B cell (primary cell): ENCODE results near the gene AP2B1. TPM values are rescaled to one million over a fixed set of nuclear protein-coding genes. Genes with fewer than 3 reads are reported as not detected.

ENCODE experiments used
- ATAC-seq: fragments of 200-7000 bp; cut with Tn5 transposase; one replicate; pipeline ENCODE4 v1.10.0; 2021; ENCODE audit warnings: low read depth, mild to moderate bottlenecking, moderate number of reproducible peaks, moderate library complexity
- CTCF ChIA-PET: fragments of 350-600 bp; sonication (Branson Sonifier 250); formaldehyde crosslinking; loops from one replicate; lab custom pipeline; 2021; ENCODE audit warnings: antibody characterized with exemption, inconsistent platforms; lab: Charles Lee
- POLR2A ChIA-PET: fragments of 350-600 bp; sonication (Branson Sonifier 250); formaldehyde crosslinking; loops from one replicate; lab custom pipeline; 2021; ENCODE audit warnings: antibody characterized with exemption; lab: Charles Lee
- DNase-seq: peaks from one replicate; pipeline ENCODE4 v3.0.0; 2013
- H2AFZ ChIP-seq: 2 replicates; pipeline ENCODE4 v1.6.1; 2012; ENCODE audit warnings: mild to moderate bottlenecking, low read depth, low read length; ENCODE audit not compliant: insufficient read depth, poor library complexity, severe bottlenecking
- H3K27ac ChIP-seq, 2 donors: 1 replicate in 1 of 2; 2 replicates in 1 of 2; pipeline ENCODE4 v1.5.1; 2012 to 2013; ENCODE audit warnings: low read length in 2 of 2, mild to moderate bottlenecking in 2 of 2, moderate library complexity in 1 of 2
- H3K27me3 ChIP-seq, 4 experiments: fragments of 200-600 bp in 1 of 4; sonication (generic) in 1 of 4; replicated peaks in 1 of 4; 1 replicate in 2 of 4; 2 replicates in 2 of 4; pipeline versions ENCODE4 v1.6.1 to v1.7.0; 2013 to 2016; ENCODE audit warnings: low read length in 3 of 4, mild to moderate bottlenecking in 2 of 4, mixed read lengths in 1 of 4, moderate library complexity in 1 of 4; ENCODE audit not compliant: insufficient read depth in 4 of 4, control insufficient read depth in 3 of 4; ENCODE audit errors: control extremely low read depth in 1 of 4
- H3K36me3 ChIP-seq, 2 experiments: replicated peaks in 1 of 2; 1 replicate in 1 of 2; 2 replicates in 1 of 2; pipeline versions ENCODE4 v1.6.1 to v1.7.1; 2013; ENCODE audit warnings: low read length in 1 of 2; ENCODE audit not compliant: insufficient read depth in 2 of 2, control insufficient read depth in 1 of 2; ENCODE audit errors: control extremely low read depth in 1 of 2, extremely low read depth in 1 of 2
- H3K4me1 ChIP-seq, 2 donors: fragments of 200-600 bp in 1 of 2; sonication (generic) in 1 of 2; 1 replicate in 1 of 2; 2 replicates in 1 of 2; pipeline versions ENCODE4 v1.5.1 to v1.6.1; 2013 to 2017; ENCODE audit warnings: low read length in 2 of 2; ENCODE audit not compliant: control insufficient read depth in 2 of 2, insufficient read depth in 2 of 2
- H3K4me2 ChIP-seq: replicated peaks from 2 replicates; pipeline ENCODE3; 2012; ENCODE audit warnings: mild to moderate bottlenecking, low read depth, low read length; ENCODE audit not compliant: poor library complexity, severe bottlenecking
- H3K4me3 ChIP-seq, 5 experiments: fragments of 200-600 bp in 1 of 5; sonication (generic) in 1 of 5; 1 replicate in 3 of 5; 2 replicates in 2 of 5; pipeline versions ENCODE4 v1.5.1 to v1.7.0; 2011 to 2016; ENCODE audit warnings: low read length in 4 of 5, mild to moderate bottlenecking in 4 of 5, low read depth in 2 of 5, control low read depth in 1 of 5, moderate library complexity in 1 of 5; ENCODE audit not compliant: insufficient read depth in 1 of 5; ENCODE audit errors: control extremely low read depth in 1 of 5, extremely low read depth in 1 of 5
- H3K79me2 ChIP-seq: fragments of 200-600 bp; sonication (generic); one replicate; pipeline ENCODE4 v1.6.0; 2016; ENCODE audit warnings: low read length; ENCODE audit not compliant: control insufficient read depth, insufficient read depth
- H3K9ac ChIP-seq: fragments of 200-600 bp; sonication (generic); 2 replicates; pipeline ENCODE4 v1.6.1; 2017; ENCODE audit warnings: mild to moderate bottlenecking, low read length, moderate library complexity
- H3K9me3 ChIP-seq, 3 donors: one replicate each; pipeline versions ENCODE4 v1.6.1 to v1.7.1; 2013; ENCODE audit warnings: low read length in 2 of 3; ENCODE audit not compliant: control insufficient read depth in 2 of 3, insufficient read depth in 1 of 3; ENCODE audit errors: control extremely low read depth in 1 of 3
- H4K20me1 ChIP-seq: 2 replicates; pipeline ENCODE4 v1.6.0; 2012; ENCODE audit warnings: mild to moderate bottlenecking, low read length; ENCODE audit not compliant: insufficient read depth, control insufficient read depth, poor library complexity, severe bottlenecking
- H3K27ac Mint-ChIP-seq: one replicate; pipeline ENCODE4 v1.8.0; 2021; ENCODE audit warnings: mixed read lengths
- H3K27me3 Mint-ChIP-seq: one replicate; pipeline ENCODE4 v1.8.0; 2021; ENCODE audit warnings: mixed read lengths
- H3K4me1 Mint-ChIP-seq: one replicate; pipeline ENCODE4 v1.8.0; 2021; ENCODE audit warnings: mixed read lengths
- H3K4me3 Mint-ChIP-seq: one replicate; pipeline ENCODE4 v1.8.0; 2021; ENCODE audit warnings: mixed read lengths
- H3K9me3 Mint-ChIP-seq: one replicate; pipeline ENCODE4 v1.8.0; 2022; ENCODE audit warnings: mixed read lengths; ENCODE audit not compliant: insufficient read depth
- CTCF ChIP-seq: fragments of 200-600 bp; IDR thresholded peaks from one replicate; pipeline ENCODE4 v1.8.0; 2022; ENCODE audit warnings: antibody characterized with exemption, mild to moderate bottlenecking
- EZH2 ChIP-seq: IDR thresholded peaks from 2 replicates; pipeline ENCODE4 v1.6.1; 2012; ENCODE audit warnings: borderline replicate concordance, low read depth, mild to moderate bottlenecking, moderate library complexity, low read length; ENCODE audit not compliant: insufficient read depth, poor library complexity, severe bottlenecking
- WGBS: methylation state at CpG from one replicate; pipeline ENCODE4 v1.1.5; 2013; ENCODE audit warnings: missing lambda C conversion rate; ENCODE audit not compliant: insufficient coverage; 5-methylcytosine and 5-hydroxymethylcytosine counted together
- intact Hi-C: fragments of 100-400 bp; cut with micrococcal nuclease; formaldehyde crosslinking; loops from one replicate; pipeline ENCODE4 v1.10.0; 2022
- polyA plus RNA-seq: library from polyadenylated mRNA; depleted of rRNA; stranded (reverse); fragments of >200 nt; gene quantifications from 2 replicates; pipeline ENCODE4 v1.2.3, GENCODE V29; 2012
- total RNA-seq, 2 donors: library from RNA; stranded (reverse); fragments of 120-200 nt in 1 of 2; gene quantifications; 1 replicate in 1 of 2; 2 replicates in 1 of 2; pipeline versions ENCODE4 v1.2.3 to v1.2.4, GENCODE V29; 2013 to 2022

Gene AP2B1
- total and polyA plus RNA-seq, 2 donors (not counting 1 experiment from before 2014, with no cell fraction given): 33.1 to 123 TPM

GRCh38 chr17:35726953-35727460, 139.9 kb downstream of the AP2B1 start:
- Histone ChIP-seq H3K4me1 (peaks cover 9 to 11% of the 10 kb centered on the region in 2 donors), H3K27ac (no peak overlapping the region), H4K20me1 (no peaks in the 10 kb centered on the region), H3K4me3 (no peak overlapping the region), H3K27me3 (peaks cover 0 to 9% (median 0%) of the 10 kb centered on the region in 4 experiments), H3K4me2 (no peak overlapping the region), H3K9me3 (no peaks in the 10 kb centered on the region), H3K36me3 (peaks cover 10 to 40% of the 10 kb centered on the region in 2 experiments), H2AFZ (no peak overlapping the region), H3K79me2 (no peaks in the 10 kb centered on the region), H3K9ac (no peak overlapping the region)
- intact Hi-C loops: no loop called here
- peaks cover 11% of the 10 kb centered on the region for H3K27me3 Mint-ChIP-seq
- no peak overlapping the region for H3K4me3 Mint-ChIP-seq
- TF ChIP-seq EZH2 (no peak), CTCF (no peak)
- H3K9me3 Mint-ChIP-seq: no peaks in the 10 kb centered on the region
- ATAC-seq (no peak), DNase-seq (no peak)
- CTCF ChIA-PET: interaction anchor here (1.2 kb wide), 1 partner anchor 20 kb away, joined by 4 read pairs; no protein-coding TSS in a partner anchor
- H3K4me1 Mint-ChIP-seq: peaks cover 13% of the 10 kb centered on the region
- no peak overlapping the region for H3K27ac Mint-ChIP-seq
- WGBS: 93% methylated on average over 4 of the region's 5 CpGs
- POLR2A ChIA-PET: no interaction called here

GRCh38 chr17:35727635-35728034, 140.5 kb downstream of the AP2B1 start:
- Histone ChIP-seq H3K9me3 (no peaks in the 10 kb centered on the region), H3K4me3 (no peak overlapping the region), H4K20me1 (no peaks in the 10 kb centered on the region), H3K79me2 (no peaks in the 10 kb centered on the region), H3K27ac (no peak overlapping the region), H3K4me2 (no peak overlapping the region), H3K27me3 (peaks cover 0 to 12% (median 0%) of the 10 kb centered on the region in 4 experiments), H3K36me3 (peaks cover 10 to 40% of the 10 kb centered on the region in 2 experiments), H3K9ac (no peak overlapping the region), H3K4me1 (peaks cover 9 to 11% of the 10 kb centered on the region in 2 donors), H2AFZ (no peak overlapping the region)
- H3K4me1 Mint-ChIP-seq: peaks cover 15% of the 10 kb centered on the region
- H3K4me3 Mint-ChIP-seq: no peak overlapping the region
- no peak for ATAC-seq
- TF ChIP-seq CTCF (no peak), EZH2 (no peak)
- DNase-seq: no peak
- H3K27me3 Mint-ChIP-seq: peaks cover 11% of the 10 kb centered on the region
- POLR2A ChIA-PET: no interaction called here
- 98% methylated on average over 5 of the region's 5 CpGs for WGBS
- intact Hi-C loops: no loop called here
- H3K27ac Mint-ChIP-seq: no peak overlapping the region
- no peaks in the 10 kb centered on the region for H3K9me3 Mint-ChIP-seq
- CTCF ChIA-PET: interaction anchor here (0.8 to 1.2 kb wide), 3 partner anchors 12 to 36 kb away, joined by 3 to 4 read pairs (median 3); no protein-coding TSS in a partner anchor
